Endodermal cell (in vitro differentiated cells): ENCODE data around the gene A4GNT. TPM values are rescaled to one million over a fixed set of nuclear protein-coding genes. Genes with fewer than 3 reads are reported as not detected.
A peak's percentile ranks its signal among the peaks of the same experiment; 100 is the strongest.

Experiments used
- DNase-seq: peaks from one replicate; pipeline ENCODE4 v3.0.0-alpha.2; 2017
- H3K27ac ChIP-seq: 2 replicates; pipeline ENCODE4 v1.5.1; 2013; ENCODE audit warnings: mild to moderate bottlenecking, low read depth, low read length, moderate library complexity
- H3K27me3 ChIP-seq: 2 replicates; pipeline ENCODE4 v1.6.1; 2013; ENCODE audit warnings: mild to moderate bottlenecking, low read length, moderate library complexity; ENCODE audit not compliant: insufficient read depth, control insufficient read depth, poor library complexity, severe bottlenecking
- H3K36me3 ChIP-seq: 2 replicates; pipeline ENCODE4 v1.7.0; 2013; ENCODE audit warnings: mild to moderate bottlenecking, low read length, moderate library complexity; ENCODE audit not compliant: control insufficient read depth, insufficient read depth
- H3K4me1 ChIP-seq: one replicate; pipeline ENCODE4 v1.7.0; 2013; ENCODE audit warnings: low read length; ENCODE audit not compliant: control insufficient read depth, insufficient read depth
- H3K4me3 ChIP-seq: 2 replicates; pipeline ENCODE4 v1.5.1; 2013; ENCODE audit warnings: mild to moderate bottlenecking, low read length, moderate library complexity
- H3K9ac ChIP-seq: 2 replicates; pipeline ENCODE4 v1.6.1; 2013; ENCODE audit warnings: mild to moderate bottlenecking, low read length, moderate library complexity; ENCODE audit not compliant: poor library complexity, severe bottlenecking; ENCODE audit errors: extremely low read depth
- H3K9me3 ChIP-seq: 2 replicates; pipeline ENCODE4 v1.6.1; 2013; ENCODE audit warnings: mild to moderate bottlenecking, low read length, moderate library complexity; ENCODE audit not compliant: control insufficient read depth
- H3K27ac Mint-ChIP-seq: 2 replicates; pipeline ENCODE4 v1.8.0; 2020; ENCODE audit warnings: mixed read lengths
- H3K27me3 Mint-ChIP-seq: 2 replicates; pipeline ENCODE4 v1.8.0; 2021; ENCODE audit warnings: mild to moderate bottlenecking, mixed read lengths; ENCODE audit not compliant: insufficient read depth
- H3K36me3 Mint-ChIP-seq: 2 replicates; pipeline ENCODE4 v1.8.0; 2020; ENCODE audit warnings: low read depth, mixed read lengths
- H3K4me1 Mint-ChIP-seq: 2 replicates; pipeline ENCODE4 v1.8.0; 2020; ENCODE audit warnings: mixed read lengths
- H3K4me3 Mint-ChIP-seq: 2 replicates; pipeline ENCODE4 v1.8.0; 2020; ENCODE audit warnings: mild to moderate bottlenecking, moderate library complexity, mixed read lengths
- H3K9me3 Mint-ChIP-seq: 2 replicates; pipeline ENCODE4 v1.8.0; 2020; ENCODE audit warnings: mild to moderate bottlenecking, mixed read lengths
- CTCF ChIP-seq: fragments of 200-600 bp; sonication (generic); conservative IDR thresholded peaks from 2 replicates; pipeline ENCODE4 v1.5.0; 2021; ENCODE audit warnings: antibody characterized with exemption, mild to moderate bottlenecking
- WGBS, 2 experiments: methylation state at CpG; one replicate each; pipeline versions ENCODE4 v1.1.5 to v1.1.7; 2013; ENCODE audit warnings: missing lambda C conversion rate in 2 of 2, mixed read lengths in 1 of 2; ENCODE audit not compliant: insufficient coverage in 1 of 2, insufficient read length in 1 of 2; 5-methylcytosine and 5-hydroxymethylcytosine counted together
- total RNA-seq, 2 donors: library from RNA; stranded (reverse); fragmentation: NEBNext Ultra II Directional in 1 of 2; extraction: Animal tissue kit (Norgen Biotek cat#: 25700) in 1 of 2; gene quantifications; 2 replicates in 1 of 2; 3 replicates in 1 of 2; pipeline ENCODE4 v1.2.1, GENCODE V29; 2021

The A4GNT gene
- total RNA-seq, 2 donors from 2014 or later = not detected

- 92 to 97% methylated on average over 3 to 5 of the region's 6 CpGs for WGBS, 2 experiments
- peaks cover 13% of the 10 kb centered on the region for H3K9me3 Mint-ChIP-seq
- H3K27me3 ChIP-seq = no peaks in the 10 kb centered on the region
- H3K27ac Mint-ChIP-seq = no peak overlapping the region
- no peak overlapping the region for H3K27ac ChIP-seq
- no peak for TF ChIP-seq CTCF
- H3K27me3 Mint-ChIP-seq = no peaks in the 10 kb centered on the region
- no peaks in the 10 kb centered on the region for H3K9me3 ChIP-seq
- no peaks in the 10 kb centered on the region for H3K36me3 Mint-ChIP-seq
- H3K9ac ChIP-seq = no peak overlapping the region
- H3K4me1 ChIP-seq = no peaks in the 10 kb centered on the region
- H3K4me3 ChIP-seq = no peak overlapping the region
- DNase-seq = no peak
- H3K4me1 Mint-ChIP-seq = no peaks in the 10 kb centered on the region
- H3K4me3 Mint-ChIP-seq = no peak overlapping the region
- no peaks in the 10 kb centered on the region for H3K36me3 ChIP-seq
Measured at GRCh38 chr3:138124188-138124587, 8.0 kb downstream of the A4GNT start.

- Mint-ChIP-seq H3K36me3 (no peaks in the 10 kb centered on the region), H3K27me3 (peaks cover 7% of the 10 kb centered on the region), H3K9me3 (peaks cover 15% of the 10 kb centered on the region), H3K4me1 (peaks cover 6% of the 10 kb centered on the region), H3K4me3 (no peak overlapping the region), H3K27ac (no peak overlapping the region)
- Histone ChIP-seq H3K36me3 (no peaks in the 10 kb centered on the region), H3K27ac (no peak overlapping the region), H3K4me3 (no peak overlapping the region), H3K9me3 (peaks cover 6% of the 10 kb centered on the region), H3K4me1 (no peaks in the 10 kb centered on the region), H3K9ac (no peak overlapping the region), H3K27me3 (no peaks in the 10 kb centered on the region)
- TF ChIP-seq CTCF = no peak
- 88 to 100% methylated on average over 3 of the region's 4 CpGs for WGBS, 2 experiments
- DNase-seq = peak; percentile 68
Measured at GRCh38 chr3:138119423-138119766, 12.8 kb downstream of the A4GNT start.

GRCh38 chr3:138118612-138119422 is 13.4 kb downstream of the A4GNT start:
- Mint-ChIP-seq H3K4me3 (no peak overlapping the region), H3K27me3 (peaks cover 7% of the 10 kb centered on the region), H3K36me3 (no peaks in the 10 kb centered on the region), H3K27ac (no peak overlapping the region), H3K9me3 (peaks cover 11% of the 10 kb centered on the region), H3K4me1 (peaks cover 12% of the 10 kb centered on the region)
- peak; percentile 83 for TF ChIP-seq CTCF
- peak; percentile 98 for DNase-seq
- H3K9me3 ChIP-seq = peaks cover 6% of the 10 kb centered on the region
- no peaks in the 10 kb centered on the region for H3K27me3 ChIP-seq
- no peak overlapping the region for H3K27ac ChIP-seq
- no peaks in the 10 kb centered on the region for H3K4me1 ChIP-seq
- no peak overlapping the region for H3K9ac ChIP-seq
- H3K4me3 ChIP-seq = no peak overlapping the region
- no peaks in the 10 kb centered on the region for H3K36me3 ChIP-seq
- 53 to 61% methylated on average over 4 to 8 of the region's 8 CpGs for WGBS, 2 experiments
